ENCODE data around the gene NAT14. TPM values are rescaled to one million over a fixed set of nuclear protein-coding genes. Genes with fewer than 3 reads are reported as not detected.

NAT14 gene
- total RNA-seq, 1 experiment from 2014 or later: 55.3 TPM

DNA sequence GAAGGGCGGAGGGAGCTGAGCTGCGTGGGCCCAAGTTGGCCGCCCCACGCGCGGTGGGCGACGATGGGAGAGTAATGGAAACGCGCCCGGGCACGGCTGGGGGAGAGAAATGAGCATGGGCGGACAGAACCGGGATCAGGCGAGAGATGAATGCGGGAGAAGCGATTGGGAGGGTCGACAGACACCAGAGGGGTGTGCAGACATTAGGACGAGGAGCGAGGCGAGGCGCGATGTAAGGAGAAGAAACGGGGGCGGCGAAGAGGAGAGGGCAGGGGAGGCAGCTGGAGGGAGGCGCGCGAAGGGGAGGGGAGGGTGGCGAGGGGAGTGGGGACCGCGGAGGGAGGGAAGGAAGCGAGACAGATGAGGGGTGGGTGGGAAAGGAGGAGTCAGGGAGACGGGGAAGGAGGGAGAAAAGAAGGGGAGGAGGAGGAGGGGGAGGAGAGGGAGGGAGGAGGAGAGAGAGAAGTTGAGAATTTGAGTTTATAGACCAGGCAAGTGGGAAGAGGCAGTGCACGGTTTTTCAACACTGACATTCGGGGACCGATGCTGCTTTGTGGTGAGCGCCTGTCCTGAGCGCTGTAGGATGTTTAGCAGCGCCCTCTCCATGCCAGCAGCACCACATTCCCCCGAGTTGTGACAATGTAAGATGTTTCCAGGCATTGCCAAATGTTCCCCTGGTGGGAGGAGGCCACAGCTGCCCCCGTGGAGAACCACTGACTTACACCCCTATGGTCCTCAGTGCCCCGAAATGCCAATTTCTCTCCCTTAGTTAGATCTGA, 41.8 kb upstream of the NAT14 start, which contains the start of gene SHISA7:
Gene SHISA7 (minus strand): TSS at position 256 of the 779 bp plus-strand sequence. CDS start 437 bp downstream, outside the sequence.
- Histone ChIP-seq H3K79me2 (ENCODE audit: insufficient read depth, low read length) (no peaks in the 10 kb centered on the region), H3K4me2 (ENCODE audit: low read length) (peak within 1 kb of the TSS; percentile 40), H3K9me3 (ENCODE audit: control insufficient read depth in 1 of 2, insufficient read depth in 1 of 2, low read depth in 1 of 2, low read length in 2 of 2) (no peaks in the 10 kb centered on the region), H3K9ac (ENCODE audit: low read length) (no peak within 1 kb of the TSS), H3K36me3 (ENCODE audit: control insufficient read depth in 1 of 2, insufficient read depth in 2 of 2, low read length in 2 of 2) (no peaks in the 10 kb centered on the region), H3K9me2 (ENCODE audit: insufficient read depth) (no peaks in the 10 kb centered on the region), H3K27ac (ENCODE audit: low read depth, low read length) (no peak within 1 kb of the TSS; the same call in 1 of the 2 replicates), H3K4me3 (replicated peaks in 1 of 2; ENCODE audit: low read depth in 1 of 2, low read length in 2 of 2) (no peak within 1 kb of the TSS), H4K20me1 (ENCODE audit: insufficient read depth) (no peaks in the 10 kb centered on the region), H3K27me3 (ENCODE audit: insufficient read depth, low read length) (peaks cover 19% of the 10 kb centered on the region; the same call in 1 of the 2 replicates), H2AFZ (ENCODE audit: low read depth, low read length, poor library complexity, severe bottlenecking) (no peak within 1 kb of the TSS), H3K4me1 (ENCODE audit: control insufficient read depth in 1 of 2, insufficient read depth in 2 of 2, low read length in 2 of 2) (peaks cover 0 to 10% of the 10 kb centered on the region in 2 experiments; a peak in 2 of 4 replicates)
- no peak for ATAC-seq
- DNase-seq (ENCODE audit: low read depth, low spot score): no peak
- intact Hi-C loops (cut with micrococcal nuclease): loop anchor here (10.0 kb wide), 1 partner anchor 228 kb away; no protein-coding TSS in a partner anchor
- TF ChIP-seq JUND (IDR thresholded peaks at IDR 0.05): no peak
- TF ChIP-seq, protein P1, sequence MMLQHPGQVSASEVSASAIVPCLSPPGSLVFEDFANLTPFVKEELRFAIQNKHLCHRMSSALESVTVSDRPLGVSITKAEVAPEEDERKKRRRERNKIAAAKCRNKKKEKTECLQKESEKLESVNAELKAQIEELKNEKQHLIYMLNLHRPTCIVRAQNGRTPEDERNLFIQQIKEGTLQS (IDR thresholded peaks at IDR 0.05): no peak
- TF ChIP-seq ZNF274 (IDR thresholded peaks at IDR 0.05; ENCODE audit: low read depth, low read length): no peak
- TF ChIP-seq EZH2phosphoT487 (IDR thresholded peaks at IDR 0.05; ENCODE audit: borderline replicate concordance): no peak
- TF ChIP-seq, protein P2, sequence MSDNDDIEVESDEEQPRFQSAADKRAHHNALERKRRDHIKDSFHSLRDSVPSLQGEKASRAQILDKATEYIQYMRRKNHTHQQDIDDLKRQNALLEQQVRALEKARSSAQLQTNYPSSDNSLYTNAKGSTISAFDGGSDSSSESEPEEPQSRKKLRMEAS (IDR thresholded peaks at IDR 0.05): no peak
- no peak for TF ChIP-seq ELF1 (IDR thresholded peaks at IDR 0.05; ENCODE audit: borderline replicate concordance, low read depth)
- TF ChIP-seq POLR2A (IDR thresholded peaks at IDR 0.05; ENCODE audit: borderline replicate concordance, extremely low read depth, insufficient read depth, insufficient read length): no peak
- no peak for TF ChIP-seq SIN3A (IDR thresholded peaks at IDR 0.05; ENCODE audit: low read depth)
- no peak for TF ChIP-seq FOSL1 (IDR thresholded peaks at IDR 0.05; ENCODE audit: low read depth)
- ChIA-PET POLR2A (no interaction called here), CTCF (interaction anchor here (0.5 kb wide), 1 partner anchor 355 kb away, joined by 4 read pairs; no protein-coding TSS in a partner anchor), RAD21 (ENCODE audit: low non-redundant PET in 1 of 2, low total read pairs in 2 of 2, uncharacterized antibody in 2 of 2, unreplicated experiment in 2 of 2) (no interaction called here)
- BruUV-seq (replicated peaks): no TSS peak
